ENCODE measurements around the gene NIT2.

Gene NIT2

DNA sequence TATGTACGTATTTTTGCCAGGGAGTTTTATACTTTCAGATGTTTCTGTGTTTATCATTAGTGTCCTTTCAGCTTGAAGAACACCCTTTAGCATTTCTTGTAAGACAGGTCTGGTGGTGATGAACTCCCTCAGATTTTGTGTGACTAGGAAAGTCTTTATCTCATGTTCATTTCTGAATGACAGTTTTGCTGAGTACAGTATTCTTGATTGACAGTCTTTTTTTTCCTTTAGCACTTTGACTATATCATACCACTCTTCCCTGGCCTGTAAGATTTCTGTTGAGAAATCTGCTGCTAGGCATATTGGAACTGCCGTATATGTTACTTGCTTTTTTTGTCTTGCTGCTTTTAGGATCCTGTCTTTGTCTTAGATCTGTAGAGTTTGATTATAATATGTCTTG is 72.6 kb downstream of the NIT2 start:
- Histone ChIP-seq H4K20me1 (ENCODE audit: control insufficient read depth, insufficient read depth, low read depth, low read length) (no peaks in the 10 kb centered on the region), H3K36me3 (ENCODE audit: control insufficient read depth, low read length) (0 out of 2 replicates have a peak, but pooled peaks cover 3% of the 10 kb centered on the region), H3K9me3 (ENCODE audit: control insufficient read depth, insufficient read depth, low read length) (no peaks in the 10 kb centered on the region; the same call in 1 of the 2 replicates), H3K79me2 (ENCODE audit: control insufficient read depth, low read length) (peaks cover 28% of the 10 kb centered on the region), H3K4me1 (ENCODE audit: control insufficient read depth, low read length) (peaks cover 23% of the 10 kb centered on the region), H3K27ac (ENCODE audit: low read depth, low read length) (no peak overlapping the region), H3K4me3 (ENCODE audit: low read length) (no peak overlapping the region), H3K27me3 (ENCODE audit: control insufficient read depth, low read length) (no peaks in the 10 kb centered on the region), H3F3A (ENCODE audit: control insufficient read depth, insufficient read depth) (no peaks in the 10 kb centered on the region), H3K4me2 (ENCODE audit: low read length) (no peak overlapping the region), H3K9me2 (replicated peaks; ENCODE audit: control insufficient read depth, low read length) (no peaks in the 10 kb centered on the region)
- no peak for TF ChIP-seq EZH2phosphoT487 (IDR thresholded peaks at IDR 0.05; ENCODE audit: borderline replicate concordance, low read length)
- TF ChIP-seq CTCF (IDR thresholded peaks at IDR 0.05; ENCODE audit: low read depth, low read length, poor library complexity, severe bottlenecking): no peak

DNA sequence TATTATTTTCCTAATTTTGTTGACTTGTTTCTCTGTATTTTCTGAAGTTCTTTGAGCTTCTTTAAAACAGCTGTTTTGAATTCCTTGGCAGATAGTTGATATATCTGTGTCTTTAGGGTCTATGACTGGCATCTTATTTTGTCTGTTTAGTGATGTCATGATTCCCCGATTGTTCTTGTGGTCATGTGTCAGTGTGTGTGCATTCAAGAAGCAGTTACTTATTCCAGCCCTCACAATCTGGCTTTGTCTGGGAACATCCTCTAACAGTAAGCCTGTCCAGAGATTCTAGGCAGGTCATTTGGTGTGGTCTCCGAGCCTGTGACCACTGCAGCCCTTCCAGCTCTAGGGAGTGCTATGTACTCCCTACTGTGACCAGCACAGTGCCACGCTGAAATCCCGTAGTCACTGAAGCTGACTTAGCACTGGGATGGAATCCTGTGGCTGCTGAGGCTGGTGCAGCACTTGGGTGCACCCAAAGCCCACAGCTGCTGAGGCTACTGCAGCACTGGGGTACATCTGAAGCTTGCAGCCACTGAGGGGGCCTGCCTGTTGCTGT is 73.5 kb downstream of the NIT2 start:
- Histone ChIP-seq H3K27ac (ENCODE audit: low read depth, low read length) (no peak overlapping the region), H3K4me1 (ENCODE audit: control insufficient read depth, low read length) (peaks cover 14% of the 10 kb centered on the region), H3K79me2 (ENCODE audit: control insufficient read depth, low read length) (peaks cover 19% of the 10 kb centered on the region), H3K4me2 (ENCODE audit: low read length) (no peak overlapping the region), H3F3A (ENCODE audit: control insufficient read depth, insufficient read depth) (no peaks in the 10 kb centered on the region), H3K4me3 (ENCODE audit: low read length) (no peak overlapping the region), H3K27me3 (ENCODE audit: control insufficient read depth, low read length) (no peaks in the 10 kb centered on the region), H3K36me3 (ENCODE audit: control insufficient read depth, low read length) (0 out of 2 replicates have a peak, but pooled peaks cover 3% of the 10 kb centered on the region), H3K9me3 (ENCODE audit: control insufficient read depth, insufficient read depth, low read length) (no peaks in the 10 kb centered on the region; the same call in 1 of the 2 replicates), H3K9me2 (replicated peaks; ENCODE audit: control insufficient read depth, low read length) (no peaks in the 10 kb centered on the region), H4K20me1 (ENCODE audit: control insufficient read depth, insufficient read depth, low read depth, low read length) (no peaks in the 10 kb centered on the region)
- no peak for TF ChIP-seq CTCF (IDR thresholded peaks at IDR 0.05; ENCODE audit: low read depth, low read length, poor library complexity, severe bottlenecking)
- TF ChIP-seq EZH2phosphoT487 (IDR thresholded peaks at IDR 0.05; ENCODE audit: borderline replicate concordance, low read length): no peak
